Retinal pigment epithelial cell (primary cell): ENCODE data around the gene GPI.

Source experiments
- DNase-seq: peaks from one replicate; pipeline ENCODE4 v3.0.0-alpha.2; 2010; ENCODE audit warnings: low read depth
- H3K4me3 ChIP-seq: 2 replicates; pipeline ENCODE4 v1.5.1; 2011; ENCODE audit warnings: mild to moderate bottlenecking, low read length, control low read depth, moderate library complexity
- TF ChIP-seq, protein P1 (sequence below): conservative IDR thresholded peaks from 2 replicates; pipeline ENCODE4 v1.5.1; 2011; ENCODE audit warnings: low read depth, low read length, control low read depth, inconsistent platforms

GPI gene

DNA sequence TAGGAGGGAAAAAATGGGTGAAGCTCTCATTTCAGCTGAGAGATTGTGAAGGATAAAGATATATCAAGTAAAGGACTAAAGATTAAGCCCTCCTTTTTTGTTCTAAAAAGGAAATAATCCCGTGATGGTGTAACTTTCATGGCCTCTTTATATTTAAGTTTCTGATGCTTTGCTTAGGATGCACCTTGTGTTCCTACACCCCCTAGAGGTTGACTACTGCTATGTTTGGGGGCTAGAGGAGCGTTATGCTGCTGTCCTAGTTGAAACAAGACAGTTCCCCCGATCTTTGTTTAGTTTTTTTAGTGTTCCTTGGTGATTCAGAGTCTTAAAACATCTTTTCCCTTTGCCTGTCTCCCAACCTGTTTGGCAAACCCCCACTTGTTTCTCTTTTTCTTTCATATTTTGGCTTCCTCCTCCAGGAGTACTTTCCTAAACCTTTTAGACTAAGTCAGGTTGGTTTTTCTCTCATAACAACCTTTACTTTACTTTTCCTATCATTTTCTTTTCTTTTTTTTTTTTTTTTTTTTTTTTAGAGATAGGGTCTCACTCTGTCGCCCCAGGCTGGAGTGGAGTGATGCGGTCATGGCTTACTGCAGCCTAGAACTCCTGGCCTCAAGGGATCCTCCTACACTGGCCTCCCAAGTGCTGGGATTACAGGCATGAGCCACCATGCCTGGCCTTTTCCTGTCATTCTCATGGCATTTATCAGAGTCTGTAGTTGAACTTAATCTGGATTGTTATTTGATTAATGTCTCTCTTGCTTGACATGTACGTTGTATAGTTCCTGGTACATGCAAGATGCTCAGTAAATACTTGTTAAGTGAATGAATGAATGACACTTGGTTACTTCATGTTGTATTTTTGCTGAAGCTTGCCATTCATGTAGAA, 66.0 kb downstream of the GPI start:
- TF ChIP-seq, protein P1, sequence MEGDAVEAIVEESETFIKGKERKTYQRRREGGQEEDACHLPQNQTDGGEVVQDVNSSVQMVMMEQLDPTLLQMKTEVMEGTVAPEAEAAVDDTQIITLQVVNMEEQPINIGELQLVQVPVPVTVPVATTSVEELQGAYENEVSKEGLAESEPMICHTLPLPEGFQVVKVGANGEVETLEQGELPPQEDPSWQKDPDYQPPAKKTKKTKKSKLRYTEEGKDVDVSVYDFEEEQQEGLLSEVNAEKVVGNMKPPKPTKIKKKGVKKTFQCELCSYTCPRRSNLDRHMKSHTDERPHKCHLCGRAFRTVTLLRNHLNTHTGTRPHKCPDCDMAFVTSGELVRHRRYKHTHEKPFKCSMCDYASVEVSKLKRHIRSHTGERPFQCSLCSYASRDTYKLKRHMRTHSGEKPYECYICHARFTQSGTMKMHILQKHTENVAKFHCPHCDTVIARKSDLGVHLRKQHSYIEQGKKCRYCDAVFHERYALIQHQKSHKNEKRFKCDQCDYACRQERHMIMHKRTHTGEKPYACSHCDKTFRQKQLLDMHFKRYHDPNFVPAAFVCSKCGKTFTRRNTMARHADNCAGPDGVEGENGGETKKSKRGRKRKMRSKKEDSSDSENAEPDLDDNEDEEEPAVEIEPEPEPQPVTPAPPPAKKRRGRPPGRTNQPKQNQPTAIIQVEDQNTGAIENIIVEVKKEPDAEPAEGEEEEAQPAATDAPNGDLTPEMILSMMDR, result peak; percentile 81
- DNase-seq, result no peak
- H3K4me3 ChIP-seq, result no peak overlapping the region

DNA sequence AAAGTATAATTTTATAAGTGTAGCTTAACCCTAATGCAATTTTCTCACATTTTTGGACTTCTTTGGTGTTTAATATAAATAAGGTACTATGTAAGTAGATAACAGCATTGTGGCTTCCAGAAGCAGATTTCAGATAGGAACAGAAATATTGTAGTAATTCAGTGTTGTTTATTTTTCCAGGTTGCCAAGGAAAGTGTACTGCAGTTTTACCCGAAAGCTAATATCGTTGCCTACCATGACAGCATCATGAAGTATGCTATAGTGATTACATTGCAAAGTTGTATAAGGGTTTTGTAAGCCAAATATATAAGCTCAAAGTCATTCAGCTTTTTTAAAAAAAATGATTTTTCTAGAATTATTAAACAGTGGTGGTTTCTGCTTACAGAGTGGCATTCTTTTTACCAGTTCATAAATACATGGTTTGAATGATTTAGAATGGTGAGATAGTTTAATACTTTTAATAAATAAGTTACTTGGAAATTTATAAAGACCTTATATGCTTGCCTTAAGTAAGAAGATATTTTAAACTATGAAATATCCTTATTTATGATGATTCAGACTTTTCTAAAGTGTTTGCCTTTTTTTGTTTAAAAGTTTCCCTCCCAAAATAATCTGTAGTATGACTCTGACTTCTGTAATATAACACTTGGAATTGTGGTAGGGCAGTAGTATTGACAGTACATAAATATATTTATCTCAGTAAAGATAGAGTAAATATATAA, 66.8 kb downstream of the GPI start:
- DNase-seq, result no peak
- H3K4me3 ChIP-seq, result no peak overlapping the region
- TF ChIP-seq, protein P1, result no peak

DNA sequence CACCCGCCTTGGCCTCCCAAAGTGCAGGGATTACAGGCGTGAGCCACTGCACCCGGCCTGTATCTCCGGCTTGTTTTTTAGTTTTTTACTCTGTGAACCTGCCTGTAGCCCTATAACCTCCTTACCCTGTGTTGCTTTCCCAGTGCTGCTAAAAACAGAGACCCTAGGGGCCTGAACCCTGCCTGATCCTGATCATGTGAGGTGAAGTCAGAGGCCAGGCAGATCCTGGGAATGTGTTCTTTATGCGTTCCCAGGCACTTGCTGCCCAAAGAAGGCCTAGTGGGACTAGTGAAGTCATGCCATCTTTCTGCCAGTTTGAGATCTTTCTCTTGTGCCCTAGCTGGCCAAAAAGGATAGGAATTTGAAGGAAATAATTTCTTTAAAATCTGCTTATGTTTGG, 67.8 kb downstream of the GPI start:
- no peak overlapping the region for H3K4me3 ChIP-seq
- TF ChIP-seq, protein P1, result no peak
- DNase-seq, result peak; percentile 76

DNA sequence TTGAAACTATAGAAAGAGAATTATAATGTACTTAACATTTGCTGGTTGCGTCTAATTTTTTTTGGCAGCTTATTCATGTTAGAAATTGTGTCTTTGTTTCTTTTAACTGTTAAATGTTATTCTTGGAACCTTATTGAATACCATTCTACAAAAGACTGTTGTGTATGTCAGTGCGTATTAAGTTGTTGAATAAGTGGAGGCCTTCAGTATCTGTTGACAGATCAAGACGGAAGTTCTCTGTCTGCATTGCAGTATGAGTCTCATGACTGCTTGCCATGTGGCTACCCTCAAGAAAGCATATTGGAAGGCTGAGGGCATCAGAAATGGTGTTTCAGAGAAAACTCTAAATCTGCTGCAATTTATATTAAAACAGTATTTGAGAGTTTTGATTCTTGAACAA, 71.7 kb downstream of the GPI start:
- DNase-seq, result no peak
- TF ChIP-seq, protein P1, result no peak
- H3K4me3 ChIP-seq, result no peak overlapping the region

DNA sequence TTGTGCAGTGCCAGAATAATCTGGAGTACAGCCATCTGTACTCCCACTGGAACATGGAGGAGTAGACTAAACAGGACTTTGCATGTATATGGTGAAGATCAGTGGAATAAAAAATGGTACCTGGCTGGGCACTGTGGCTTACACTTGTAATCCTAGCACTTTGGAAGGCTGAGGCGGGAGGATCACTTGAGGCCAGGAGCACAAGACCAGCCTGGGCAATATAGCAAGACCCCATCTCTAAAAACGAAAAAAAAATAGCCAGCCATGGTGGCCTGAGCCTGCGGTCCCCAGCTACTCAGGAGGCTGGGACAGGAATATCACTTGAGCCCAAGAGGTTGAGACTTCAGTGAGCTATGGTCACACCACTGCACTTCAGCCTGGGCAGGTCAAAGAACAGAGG, 83.2 kb downstream of the GPI start:
- no peak overlapping the region for H3K4me3 ChIP-seq
- TF ChIP-seq, protein P1, result no peak
- no peak for DNase-seq
